Smooth muscle cell (in vitro differentiated cells): ENCODE data around the gene TMEM243. TPM values are rescaled to one million over a fixed set of nuclear protein-coding genes. Genes with fewer than 3 reads are reported as not detected.
A peak's percentile ranks its signal among the peaks of the same experiment; 100 is the strongest.

ENCODE experiments used
- DNase-seq: peaks from one replicate; lab custom pipeline; 2025; ENCODE audit not compliant: unreplicated experiment; lab: John Stamatoyannopoulos, UW
- H2AFZ ChIP-seq: fragments of 200-600 bp; sonication (generic); 2 replicates; pipeline ENCODE4 v1.6.0; 2016; ENCODE audit warnings: antibody characterized with exemption, low read depth, mild to moderate bottlenecking
- H3F3A ChIP-seq: fragments of 200-600 bp; sonication (generic); 2 replicates; pipeline ENCODE4 v1.6.0; 2017; ENCODE audit warnings: antibody characterized with exemption, low read depth
- H3K27ac ChIP-seq: fragments of 200-600 bp; sonication (generic); 2 replicates; pipeline ENCODE4 v1.5.1; 2016; ENCODE audit warnings: low read depth, mild to moderate bottlenecking
- H3K27me3 ChIP-seq: fragments of 200-600 bp; sonication (generic); 2 replicates; pipeline ENCODE4 v1.6.1; 2016; ENCODE audit warnings: low read depth, mild to moderate bottlenecking
- H3K36me3 ChIP-seq: fragments of 200-600 bp; sonication (generic); 2 replicates; pipeline ENCODE4 v1.5.1; 2016; ENCODE audit warnings: low read depth
- H3K4me1 ChIP-seq: fragments of 200-600 bp; sonication (generic); 2 replicates; pipeline ENCODE4 v1.5.1; 2016; ENCODE audit warnings: low read depth
- H3K4me2 ChIP-seq: fragments of 200-600 bp; sonication (generic); 2 replicates; pipeline ENCODE4 v1.6.0; 2016; ENCODE audit warnings: mild to moderate bottlenecking
- H3K4me3 ChIP-seq: fragments of 200-600 bp; sonication (generic); 2 replicates; pipeline ENCODE4 v1.5.1; 2016; ENCODE audit warnings: mild to moderate bottlenecking
- H3K79me2 ChIP-seq: fragments of 200-600 bp; sonication (generic); 2 replicates; pipeline ENCODE4 v1.6.0; 2016; ENCODE audit warnings: low read depth, mild to moderate bottlenecking
- H3K9ac ChIP-seq: fragments of 200-600 bp; sonication (generic); 2 replicates; pipeline ENCODE4 v1.6.0; 2016; ENCODE audit warnings: low read depth
- H3K9me3 ChIP-seq: fragments of 200-600 bp; sonication (generic); replicated peaks from 2 replicates; pipeline ENCODE4 v1.5.1; 2016; ENCODE audit warnings: low read depth
- H4K20me1 ChIP-seq: fragments of 200-600 bp; sonication (generic); 2 replicates; pipeline ENCODE4 v1.6.0; 2016; ENCODE audit warnings: low read depth
- WGBS: methylation state at CpG from one replicate; pipeline ENCODE4 v1.1.7; 2016; ENCODE audit warnings: low lambda C conversion rate; 5-methylcytosine and 5-hydroxymethylcytosine counted together
- polyA plus RNA-seq: library from polyadenylated mRNA; unstranded; fragments of >200 nt; fragmentation: Nextera tagmentation; extraction: Ambion mirVana; gene quantifications from 2 replicates; pipeline ENCODE4 v1.2.1, GENCODE V29; 2016
- total RNA-seq: library from RNA; depleted of rRNA; stranded (reverse); fragments of >200 nt; gene quantifications from 2 replicates; pipeline ENCODE4 v1.2.3, GENCODE V29; 2014
- TF ChIP-seq, protein P1 (sequence below): fragments of 200-600 bp; sonication (generic); IDR thresholded peaks from 2 replicates; pipeline ENCODE4 v1.5.1; 2017; ENCODE audit warnings: borderline replicate concordance, mild to moderate bottlenecking, antibody characterized with exemption; ENCODE audit not compliant: insufficient read depth, poor library complexity, severe bottlenecking

Gene TMEM243
- total and polyA plus RNA-seq, 2 experiments from 2014 or later, result 32.7 to 43.7 TPM

DNA sequence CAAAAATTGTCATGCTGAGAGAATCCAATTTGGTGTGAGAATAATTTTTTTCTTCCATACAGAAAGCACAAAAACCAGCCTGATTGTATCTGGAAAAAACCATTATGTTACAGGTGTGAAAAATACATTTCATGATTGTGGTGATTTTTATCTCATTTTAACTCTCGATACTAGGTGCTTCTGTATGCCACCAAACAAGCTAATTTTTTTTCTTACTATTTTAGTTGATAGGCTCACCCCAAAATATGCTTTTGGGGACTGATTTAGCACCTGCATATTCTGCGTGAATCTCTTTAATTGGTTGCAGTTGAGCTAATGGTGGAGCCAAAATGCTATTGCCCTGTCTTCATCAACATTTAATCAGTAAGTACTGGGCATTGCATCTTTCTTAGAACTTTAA is 65.4 kb downstream of the TMEM243 start:
- TF ChIP-seq, protein P1, sequence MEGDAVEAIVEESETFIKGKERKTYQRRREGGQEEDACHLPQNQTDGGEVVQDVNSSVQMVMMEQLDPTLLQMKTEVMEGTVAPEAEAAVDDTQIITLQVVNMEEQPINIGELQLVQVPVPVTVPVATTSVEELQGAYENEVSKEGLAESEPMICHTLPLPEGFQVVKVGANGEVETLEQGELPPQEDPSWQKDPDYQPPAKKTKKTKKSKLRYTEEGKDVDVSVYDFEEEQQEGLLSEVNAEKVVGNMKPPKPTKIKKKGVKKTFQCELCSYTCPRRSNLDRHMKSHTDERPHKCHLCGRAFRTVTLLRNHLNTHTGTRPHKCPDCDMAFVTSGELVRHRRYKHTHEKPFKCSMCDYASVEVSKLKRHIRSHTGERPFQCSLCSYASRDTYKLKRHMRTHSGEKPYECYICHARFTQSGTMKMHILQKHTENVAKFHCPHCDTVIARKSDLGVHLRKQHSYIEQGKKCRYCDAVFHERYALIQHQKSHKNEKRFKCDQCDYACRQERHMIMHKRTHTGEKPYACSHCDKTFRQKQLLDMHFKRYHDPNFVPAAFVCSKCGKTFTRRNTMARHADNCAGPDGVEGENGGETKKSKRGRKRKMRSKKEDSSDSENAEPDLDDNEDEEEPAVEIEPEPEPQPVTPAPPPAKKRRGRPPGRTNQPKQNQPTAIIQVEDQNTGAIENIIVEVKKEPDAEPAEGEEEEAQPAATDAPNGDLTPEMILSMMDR, result no peak
- Histone ChIP-seq H3F3A (peaks cover 4% of the 10 kb centered on the region), H3K4me1 (peaks cover 44% of the 10 kb centered on the region), H2AFZ (no peak overlapping the region), H3K27me3 (no peaks in the 10 kb centered on the region), H3K79me2 (peaks cover 62% of the 10 kb centered on the region), H3K9ac (peak overlapping the region; percentile 95), H3K4me3 (peak overlapping the region; percentile 75), H4K20me1 (peaks cover 59% of the 10 kb centered on the region), H3K4me2 (peak overlapping the region; percentile 92), H3K9me3 (no peaks in the 10 kb centered on the region), H3K36me3 (no peaks in the 10 kb centered on the region), H3K27ac (peak overlapping the region; percentile 95)
- no peak for DNase-seq
- 37% methylated on average over 2 of the region's 2 CpGs for WGBS

DNA sequence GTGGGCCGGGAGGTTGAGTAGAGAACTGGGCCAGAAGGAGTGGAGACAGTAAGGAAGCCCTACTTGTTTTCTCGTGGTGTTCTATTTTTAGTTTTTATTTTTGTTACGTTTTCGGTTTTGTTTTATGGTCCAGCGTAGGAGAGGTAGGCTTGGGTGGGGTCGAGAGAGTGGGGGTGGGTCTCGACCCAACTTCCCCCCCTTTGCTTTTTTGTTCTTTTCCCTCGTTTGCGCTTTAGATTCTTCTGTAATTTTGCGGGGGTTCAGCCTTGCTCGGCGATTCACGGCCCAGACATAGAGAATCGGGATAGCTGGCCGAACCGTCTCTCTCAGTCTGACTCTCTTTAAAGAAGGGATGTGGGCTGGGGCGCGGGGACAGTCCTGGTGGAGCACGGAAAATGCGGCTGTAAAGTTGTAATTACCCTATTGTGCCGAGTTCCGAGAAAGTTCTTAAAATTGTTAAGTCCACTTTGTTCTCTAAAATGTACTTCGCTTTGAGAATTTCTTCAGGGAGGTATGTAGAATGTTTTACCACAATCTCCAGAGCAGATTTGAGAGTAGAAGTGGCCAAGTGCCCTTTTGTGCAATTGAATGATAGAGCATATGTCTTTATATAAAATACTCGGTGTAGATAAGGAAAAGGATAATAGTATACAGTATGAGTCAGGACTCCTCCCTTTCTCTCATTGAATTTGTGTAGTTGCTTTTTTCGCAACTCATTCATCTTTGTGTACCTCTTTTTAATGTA is 66.5 kb downstream of the TMEM243 start:
- peak overlapping the region; percentile 95 for H3K9ac ChIP-seq
- H3F3A ChIP-seq, result peaks cover 4% of the 10 kb centered on the region
- H3K9me3 ChIP-seq, result no peaks in the 10 kb centered on the region
- peaks cover 44% of the 10 kb centered on the region for H3K4me1 ChIP-seq
- TF ChIP-seq, protein P1, result no peak
- peaks cover 51% of the 10 kb centered on the region for H3K79me2 ChIP-seq
- no peaks in the 10 kb centered on the region for H3K36me3 ChIP-seq
- WGBS, result under 1% methylated on average over 25 of the region's 25 CpGs
- peak overlapping the region; percentile 92 for H3K4me2 ChIP-seq
- H3K4me3 ChIP-seq, result peak overlapping the region; percentile 75
- H2AFZ ChIP-seq, result peak overlapping the region; percentile 53
- DNase-seq, result peak; percentile 19
- peak overlapping the region; percentile 95 for H3K27ac ChIP-seq
- peaks cover 48% of the 10 kb centered on the region for H4K20me1 ChIP-seq
- no peaks in the 10 kb centered on the region for H3K27me3 ChIP-seq

DNA sequence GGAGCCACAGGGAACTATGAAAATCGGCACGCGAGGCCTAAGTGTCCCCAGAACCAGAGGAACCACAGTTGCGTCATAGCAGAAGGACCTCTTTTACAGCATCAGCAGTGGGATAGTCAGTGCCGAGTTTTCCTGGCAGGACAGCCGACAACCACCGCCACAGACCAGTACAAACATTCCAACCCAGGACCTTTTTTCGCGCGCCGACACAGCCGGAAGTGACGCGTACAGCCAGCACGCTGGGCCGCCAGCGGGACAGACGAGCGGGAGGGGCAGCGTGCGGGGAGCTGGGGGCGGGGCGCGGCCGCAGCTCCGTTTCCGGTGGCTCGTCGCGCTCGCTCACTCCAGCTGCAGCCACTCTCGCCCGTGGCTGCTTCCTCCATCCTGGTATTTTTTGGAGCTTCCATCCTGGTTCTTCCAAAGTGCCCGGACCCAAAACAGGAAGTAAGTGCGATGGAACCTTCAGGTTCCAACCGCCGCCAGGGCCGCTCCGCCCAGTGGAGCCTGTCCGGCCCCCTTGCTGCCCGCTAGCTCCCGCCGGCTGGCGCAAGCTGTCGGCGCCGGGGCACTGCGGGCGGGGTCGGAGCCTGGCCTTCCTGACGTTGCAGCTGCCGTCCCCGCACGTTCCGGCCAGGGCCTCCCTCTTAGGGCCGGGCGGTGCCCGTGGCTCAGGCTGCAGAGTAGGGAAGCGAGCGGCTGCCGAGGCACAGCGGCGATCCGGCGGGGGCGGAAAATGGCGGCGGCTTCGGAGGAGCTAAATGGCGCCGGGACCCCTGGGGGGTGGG is 67.2 kb downstream of the TMEM243 start, which contains the start of gene DMTF1:
DMTF1 (plus strand) TSS at position 342 of the 785 bp plus-strand sequence. CDS start 12,489 bp downstream, outside the sequence.
- 2% methylated on average over 55 of the region's 71 CpGs for WGBS
- H3K79me2 ChIP-seq, result peaks cover 43% of the 10 kb centered on the region
- H3K4me2 ChIP-seq, result peak within 1 kb of the TSS; percentile 92
- peaks cover 40% of the 10 kb centered on the region for H4K20me1 ChIP-seq
- peak within 1 kb of the TSS; percentile 75 for H3K4me3 ChIP-seq
- TF ChIP-seq, protein P1, result no peak
- H3K4me1 ChIP-seq, result peaks cover 41% of the 10 kb centered on the region
- peaks cover 4% of the 10 kb centered on the region for H3F3A ChIP-seq
- peak within 1 kb of the TSS; percentile 95 for H3K9ac ChIP-seq
- no peaks in the 10 kb centered on the region for H3K9me3 ChIP-seq
- no peaks in the 10 kb centered on the region for H3K36me3 ChIP-seq
- H2AFZ ChIP-seq, result peak within 1 kb of the TSS; percentile 53
- H3K27me3 ChIP-seq, result no peaks in the 10 kb centered on the region
- peak; percentile 76 for DNase-seq
- H3K27ac ChIP-seq, result peak within 1 kb of the TSS; percentile 95
